ENCODE measurements around the gene BCL2L11.

DNA sequence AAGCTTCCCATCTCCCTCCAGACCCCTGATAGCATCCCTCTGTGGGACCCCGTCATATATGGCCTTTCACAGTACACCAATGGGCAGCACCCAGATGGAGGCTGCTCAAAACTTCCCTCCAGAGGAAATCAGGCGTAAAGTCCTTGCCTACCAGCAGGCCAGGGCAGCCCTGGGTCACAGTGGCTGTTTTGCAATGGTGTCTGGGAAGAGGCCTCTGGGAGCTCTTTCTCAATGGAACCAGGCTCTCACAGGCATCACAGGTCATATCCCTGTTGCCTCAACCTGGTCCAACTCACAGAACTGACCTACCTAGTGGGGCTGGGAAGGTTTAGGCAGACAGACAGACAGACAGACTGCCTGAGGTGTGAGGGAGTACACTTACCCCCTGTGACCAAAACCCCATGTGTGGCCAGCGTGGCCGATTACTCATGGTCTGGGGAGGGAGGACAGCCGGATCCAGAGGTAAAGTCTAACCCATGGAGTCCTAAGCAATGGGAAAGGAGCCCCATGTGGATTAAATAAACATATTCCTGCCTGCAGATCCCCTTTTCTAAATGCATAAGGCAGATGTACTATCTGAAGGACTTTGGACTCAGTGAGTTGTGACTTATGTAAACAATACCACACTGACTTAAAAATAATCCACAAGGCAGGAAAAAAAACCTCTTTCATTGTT lies 58.2 kb downstream of the BCL2L11 start:
- TF ChIP-seq NFYA (IDR thresholded peaks at IDR 0.05; ENCODE audit: borderline replicate concordance, low read depth, low read length), result no peak
- TF ChIP-seq, protein P1, sequence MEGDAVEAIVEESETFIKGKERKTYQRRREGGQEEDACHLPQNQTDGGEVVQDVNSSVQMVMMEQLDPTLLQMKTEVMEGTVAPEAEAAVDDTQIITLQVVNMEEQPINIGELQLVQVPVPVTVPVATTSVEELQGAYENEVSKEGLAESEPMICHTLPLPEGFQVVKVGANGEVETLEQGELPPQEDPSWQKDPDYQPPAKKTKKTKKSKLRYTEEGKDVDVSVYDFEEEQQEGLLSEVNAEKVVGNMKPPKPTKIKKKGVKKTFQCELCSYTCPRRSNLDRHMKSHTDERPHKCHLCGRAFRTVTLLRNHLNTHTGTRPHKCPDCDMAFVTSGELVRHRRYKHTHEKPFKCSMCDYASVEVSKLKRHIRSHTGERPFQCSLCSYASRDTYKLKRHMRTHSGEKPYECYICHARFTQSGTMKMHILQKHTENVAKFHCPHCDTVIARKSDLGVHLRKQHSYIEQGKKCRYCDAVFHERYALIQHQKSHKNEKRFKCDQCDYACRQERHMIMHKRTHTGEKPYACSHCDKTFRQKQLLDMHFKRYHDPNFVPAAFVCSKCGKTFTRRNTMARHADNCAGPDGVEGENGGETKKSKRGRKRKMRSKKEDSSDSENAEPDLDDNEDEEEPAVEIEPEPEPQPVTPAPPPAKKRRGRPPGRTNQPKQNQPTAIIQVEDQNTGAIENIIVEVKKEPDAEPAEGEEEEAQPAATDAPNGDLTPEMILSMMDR (IDR thresholded peaks at IDR 0.05 in 2 of 3, conservative IDR thresholded peaks at IDR 0.05 in 1 of 3; ENCODE audit: control insufficient read depth in 2 of 3, extremely low read depth in 1 of 3, insufficient read depth in 1 of 3, low read depth in 3 of 3, low read length in 3 of 3), result no peak
- TF ChIP-seq CREM (IDR thresholded peaks at IDR 0.05; ENCODE audit: low read depth), result no peak
- TF ChIP-seq CEBPB (IDR thresholded peaks at IDR 0.05; ENCODE audit: borderline replicate concordance in 1 of 2, low read depth in 2 of 2, low read length in 2 of 2), result no peak
- TF ChIP-seq POLR2A (IDR thresholded peaks at IDR 0.05; ENCODE audit: low read depth, low read length), result no peak
- TF ChIP-seq PAX5 (IDR thresholded peaks at IDR 0.05; ENCODE audit: borderline replicate concordance, low read depth, low read length), result no peak
- no peak for TF ChIP-seq NR2C2 (IDR thresholded peaks at IDR 0.05; ENCODE audit: borderline replicate concordance, control insufficient read depth, insufficient read length, low read depth)
- no peak for TF ChIP-seq EZH2 (IDR thresholded peaks at IDR 0.05; ENCODE audit: borderline replicate concordance, control insufficient read depth, low read depth, low read length)
- TF ChIP-seq POU2F2 (IDR thresholded peaks at IDR 0.05; ENCODE audit: borderline replicate concordance, low read depth, low read length), result no peak
- no peak for TF ChIP-seq SUZ12 (IDR thresholded peaks at IDR 0.05; ENCODE audit: unreplicated experiment)
- TF ChIP-seq, protein P2, sequence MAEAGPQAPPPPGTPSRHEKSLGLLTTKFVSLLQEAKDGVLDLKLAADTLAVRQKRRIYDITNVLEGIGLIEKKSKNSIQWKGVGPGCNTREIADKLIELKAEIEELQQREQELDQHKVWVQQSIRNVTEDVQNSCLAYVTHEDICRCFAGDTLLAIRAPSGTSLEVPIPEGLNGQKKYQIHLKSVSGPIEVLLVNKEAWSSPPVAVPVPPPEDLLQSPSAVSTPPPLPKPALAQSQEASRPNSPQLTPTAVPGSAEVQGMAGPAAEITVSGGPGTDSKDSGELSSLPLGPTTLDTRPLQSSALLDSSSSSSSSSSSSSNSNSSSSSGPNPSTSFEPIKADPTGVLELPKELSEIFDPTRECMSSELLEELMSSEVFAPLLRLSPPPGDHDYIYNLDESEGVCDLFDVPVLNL (IDR thresholded peaks at IDR 0.05; ENCODE audit: low read depth, low read length), result no peak
- TF ChIP-seq, protein P3, sequence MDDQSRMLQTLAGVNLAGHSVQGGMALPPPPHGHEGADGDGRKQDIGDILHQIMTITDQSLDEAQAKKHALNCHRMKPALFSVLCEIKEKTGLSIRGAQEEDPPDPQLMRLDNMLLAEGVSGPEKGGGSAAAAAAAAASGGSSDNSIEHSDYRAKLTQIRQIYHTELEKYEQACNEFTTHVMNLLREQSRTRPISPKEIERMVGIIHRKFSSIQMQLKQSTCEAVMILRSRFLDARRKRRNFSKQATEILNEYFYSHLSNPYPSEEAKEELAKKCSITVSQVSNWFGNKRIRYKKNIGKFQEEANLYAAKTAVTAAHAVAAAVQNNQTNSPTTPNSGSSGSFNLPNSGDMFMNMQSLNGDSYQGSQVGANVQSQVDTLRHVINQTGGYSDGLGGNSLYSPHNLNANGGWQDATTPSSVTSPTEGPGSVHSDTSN (IDR thresholded peaks at IDR 0.05; ENCODE audit: insufficient replicate concordance, low read depth, low read length), result no peak

Measured in GM12878 (cell line).